ENCODE results near the gene SENP3.

DNA sequence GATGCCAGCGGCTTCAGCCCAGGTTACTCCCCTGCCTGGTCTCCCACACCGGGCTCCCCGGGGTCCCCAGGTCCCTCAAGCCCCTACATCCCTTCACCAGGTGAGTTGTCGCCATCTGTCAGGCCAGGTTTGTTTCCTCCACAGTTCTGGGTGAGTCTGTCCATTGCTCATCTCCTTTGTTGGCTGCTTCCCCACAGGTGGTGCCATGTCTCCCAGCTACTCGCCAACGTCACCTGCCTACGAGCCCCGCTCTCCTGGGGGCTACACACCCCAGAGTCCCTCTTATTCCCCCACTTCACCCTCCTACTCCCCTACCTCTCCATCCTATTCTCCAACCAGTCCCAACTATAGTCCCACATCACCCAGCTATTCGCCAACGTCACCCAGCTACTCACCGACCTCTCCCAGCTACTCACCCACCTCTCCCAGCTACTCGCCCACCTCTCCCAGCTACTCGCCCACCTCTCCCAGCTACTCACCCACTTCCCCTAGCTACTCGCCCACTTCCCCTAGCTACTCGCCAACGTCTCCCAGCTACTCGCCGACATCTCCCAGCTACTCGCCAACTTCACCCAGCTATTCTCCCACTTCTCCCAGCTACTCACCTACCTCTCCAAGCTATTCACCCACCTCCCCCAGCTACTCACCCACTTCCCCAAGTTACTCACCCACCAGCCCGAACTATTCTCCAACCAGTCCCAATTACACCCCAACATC is 48.7 kb upstream of the SENP3 start:
- TF ChIP-seq, protein P1, sequence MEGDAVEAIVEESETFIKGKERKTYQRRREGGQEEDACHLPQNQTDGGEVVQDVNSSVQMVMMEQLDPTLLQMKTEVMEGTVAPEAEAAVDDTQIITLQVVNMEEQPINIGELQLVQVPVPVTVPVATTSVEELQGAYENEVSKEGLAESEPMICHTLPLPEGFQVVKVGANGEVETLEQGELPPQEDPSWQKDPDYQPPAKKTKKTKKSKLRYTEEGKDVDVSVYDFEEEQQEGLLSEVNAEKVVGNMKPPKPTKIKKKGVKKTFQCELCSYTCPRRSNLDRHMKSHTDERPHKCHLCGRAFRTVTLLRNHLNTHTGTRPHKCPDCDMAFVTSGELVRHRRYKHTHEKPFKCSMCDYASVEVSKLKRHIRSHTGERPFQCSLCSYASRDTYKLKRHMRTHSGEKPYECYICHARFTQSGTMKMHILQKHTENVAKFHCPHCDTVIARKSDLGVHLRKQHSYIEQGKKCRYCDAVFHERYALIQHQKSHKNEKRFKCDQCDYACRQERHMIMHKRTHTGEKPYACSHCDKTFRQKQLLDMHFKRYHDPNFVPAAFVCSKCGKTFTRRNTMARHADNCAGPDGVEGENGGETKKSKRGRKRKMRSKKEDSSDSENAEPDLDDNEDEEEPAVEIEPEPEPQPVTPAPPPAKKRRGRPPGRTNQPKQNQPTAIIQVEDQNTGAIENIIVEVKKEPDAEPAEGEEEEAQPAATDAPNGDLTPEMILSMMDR (IDR thresholded peaks at IDR 0.05): no peak
- no peak for TF ChIP-seq POLR2A (IDR thresholded peaks at IDR 0.05)

All from heart left ventricle (tissue), 13 donors.